ENCODE measurements around the gene PCSK6.

Gene PCSK6

GRCh38 chr15:101351736-101352135 is 137.8 kb downstream of the PCSK6 start:
- DNase-seq, result no peak

GRCh38 chr15:101349047-101349951 is 140.2 kb downstream of the PCSK6 start:
- no peak for DNase-seq

GRCh38 chr15:101348643-101349042 is 140.9 kb downstream of the PCSK6 start:
- no peak for DNase-seq

DNA sequence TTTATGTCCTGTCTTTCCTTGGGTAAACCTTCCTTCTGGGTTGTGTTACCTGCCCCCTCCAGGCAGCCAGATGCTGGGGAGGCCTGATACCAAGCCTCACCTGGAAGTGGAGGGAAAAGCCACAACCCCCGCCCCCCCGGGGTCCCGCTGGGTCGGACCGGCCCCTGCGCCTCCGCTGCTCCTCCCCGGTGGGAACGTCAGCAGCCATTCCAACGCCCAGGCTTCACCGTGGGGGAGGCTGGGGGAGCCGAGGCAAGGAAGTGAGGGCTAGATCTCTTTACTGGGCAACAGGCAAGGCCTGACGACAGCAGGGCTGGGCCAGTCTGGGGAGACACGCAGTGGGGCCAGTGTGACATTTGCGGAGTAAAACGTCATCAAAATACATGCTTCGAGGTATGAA is 141.5 kb downstream of the PCSK6 start:
- DNase-seq, result no peak

- DNase-seq, result no peak
Measured at GRCh38 chr15:101347454-101347853, 142.1 kb downstream of the PCSK6 start.

DNA sequence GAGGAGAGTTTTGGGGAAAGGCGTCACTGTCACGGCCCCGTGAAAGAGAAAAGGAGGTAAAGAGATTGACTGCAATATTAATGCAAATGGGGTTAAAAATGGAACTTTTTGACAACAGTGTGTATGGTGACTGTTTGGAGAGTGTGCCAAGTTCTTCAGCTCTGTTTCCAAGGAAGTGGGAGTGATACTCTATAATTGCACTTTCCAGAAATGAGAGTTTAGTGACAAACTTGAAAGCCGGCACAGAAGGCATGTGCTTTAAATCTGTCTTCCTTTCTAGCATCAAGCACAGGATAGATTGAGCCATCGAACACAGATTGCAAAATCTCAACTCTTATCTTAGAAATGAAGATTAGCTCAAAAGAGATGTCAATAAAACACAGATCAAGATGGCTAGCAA is 142.6 kb downstream of the PCSK6 start:
- DNase-seq, result no peak

DNA sequence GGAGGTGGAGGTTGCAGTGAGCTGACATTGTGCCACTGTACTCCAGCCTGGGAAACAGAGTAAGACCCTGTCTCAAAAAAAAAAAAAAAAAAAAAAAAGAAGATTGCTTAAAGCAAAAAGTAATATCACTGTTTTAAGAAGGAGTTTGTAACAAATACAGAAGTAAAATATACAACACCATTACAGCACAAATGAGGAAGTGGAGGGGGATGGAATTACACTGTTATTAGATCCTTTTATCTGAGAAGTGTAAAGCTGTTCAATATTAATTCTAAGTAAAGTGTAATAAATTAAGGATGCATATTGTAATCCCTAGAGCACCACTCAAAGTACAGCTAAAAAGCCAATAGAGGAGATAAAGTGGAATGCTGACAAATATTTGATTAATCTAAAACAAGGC is 147.5 kb downstream of the PCSK6 start:
- DNase-seq, result no peak

DNA sequence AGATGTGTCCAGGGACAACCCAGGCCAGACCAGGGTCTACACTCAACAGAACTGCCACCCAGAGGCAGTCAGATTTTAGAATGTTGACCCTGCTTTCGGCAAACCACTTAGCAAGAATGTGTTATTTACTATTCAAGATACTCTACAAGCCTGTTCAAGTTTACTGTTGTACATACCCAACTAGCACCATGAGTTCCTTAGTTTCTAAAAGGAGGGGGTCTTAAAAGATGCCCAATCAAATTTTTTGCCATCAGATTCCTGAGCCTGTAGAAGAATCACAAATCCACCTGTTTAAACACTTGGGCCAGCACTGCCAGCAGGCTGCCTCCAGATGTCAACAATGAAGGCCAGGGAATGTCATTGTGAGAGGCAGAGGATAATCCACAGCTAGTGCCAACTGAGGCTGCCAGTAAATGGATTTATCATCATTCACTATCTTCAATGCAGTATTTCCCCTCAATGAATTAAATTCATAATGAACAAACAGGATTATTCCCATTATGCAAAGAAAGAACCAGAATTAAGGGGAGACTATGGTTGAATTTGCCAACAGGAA is 150.9 kb downstream of the PCSK6 start:
- no peak for DNase-seq

DNA sequence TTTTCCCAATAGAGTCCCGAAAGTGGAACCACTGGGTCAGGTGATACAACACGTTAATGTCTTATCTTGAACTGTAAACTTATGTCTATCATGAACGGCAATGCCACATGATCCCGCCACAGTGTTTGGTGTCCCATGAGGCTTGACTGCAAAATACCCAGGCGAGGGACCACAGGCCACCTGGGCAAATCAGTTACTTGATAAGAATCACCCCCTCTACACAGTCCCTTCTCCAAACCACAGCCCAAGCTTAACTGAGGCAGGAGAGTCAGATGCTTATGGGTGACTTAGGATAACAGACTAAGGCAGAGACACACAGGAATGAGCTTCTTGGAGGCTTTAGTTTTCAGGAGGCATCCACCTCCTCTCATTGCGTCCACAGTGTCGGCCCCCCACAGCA is 151.5 kb downstream of the PCSK6 start:
- no peak for DNase-seq

GRCh38 chr15:101333907-101334789 is 155.4 kb downstream of the PCSK6 start:
- DNase-seq, result peak; percentile 23

GRCh38 chr15:101332061-101332467 is 157.4 kb downstream of the PCSK6 start:
- DNase-seq, result no peak

GRCh38 chr15:101329867-101330380 is 159.6 kb downstream of the PCSK6 start:
- DNase-seq, result no peak

- no peak for DNase-seq
Measured at GRCh38 chr15:101329309-101329863, 160.1 kb downstream of the PCSK6 start.

GRCh38 chr15:101328001-101328400 is 161.5 kb downstream of the PCSK6 start:
- DNase-seq, result no peak

DNA sequence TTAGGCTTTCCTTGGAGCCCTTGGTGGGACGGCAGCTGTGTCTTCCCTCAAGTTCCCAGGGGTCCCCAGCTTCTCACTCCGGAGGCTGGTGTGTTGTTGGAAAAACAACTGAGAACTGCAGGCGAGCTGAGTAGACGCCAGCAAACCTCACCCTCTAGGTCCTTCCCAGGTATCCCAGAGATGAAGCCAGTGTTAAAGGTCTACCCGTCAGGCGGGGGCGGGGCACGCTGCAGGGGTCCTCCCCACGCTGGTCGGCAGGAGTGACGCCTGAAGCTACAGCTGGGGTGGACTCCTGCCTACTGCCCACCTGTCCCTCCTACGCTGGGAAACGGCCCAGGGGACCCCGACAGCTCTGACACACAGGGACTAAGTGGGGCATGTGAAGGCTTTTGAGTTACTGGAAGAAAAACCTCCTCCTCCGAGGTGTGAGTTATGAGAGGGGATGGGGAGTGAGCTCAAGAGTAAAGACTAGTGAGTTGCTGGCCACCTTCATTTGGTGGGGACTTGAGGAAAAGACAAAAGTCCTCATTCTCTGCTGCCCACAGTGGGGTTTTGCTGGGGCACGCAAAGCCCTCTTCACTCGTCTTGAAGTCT is 162.3 kb downstream of the PCSK6 start:
- no peak for DNase-seq

- no peak for DNase-seq
Measured at GRCh38 chr15:101326462-101327146, 162.9 kb downstream of the PCSK6 start.

DNA sequence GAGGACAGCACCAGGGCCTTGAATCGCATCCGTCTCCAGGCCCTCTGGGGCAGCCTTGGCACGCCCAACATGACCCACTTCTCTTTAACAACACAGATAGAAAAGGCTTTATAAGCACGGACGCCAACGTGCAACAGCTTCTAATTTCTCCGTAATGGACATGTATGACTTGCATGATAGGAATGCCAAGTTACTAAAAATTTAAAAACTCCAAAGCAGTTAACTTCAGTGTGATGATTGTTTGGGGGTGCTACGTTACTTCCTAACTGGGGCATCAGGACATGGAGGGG is 163.5 kb downstream of the PCSK6 start:
- DNase-seq, result no peak

DNA sequence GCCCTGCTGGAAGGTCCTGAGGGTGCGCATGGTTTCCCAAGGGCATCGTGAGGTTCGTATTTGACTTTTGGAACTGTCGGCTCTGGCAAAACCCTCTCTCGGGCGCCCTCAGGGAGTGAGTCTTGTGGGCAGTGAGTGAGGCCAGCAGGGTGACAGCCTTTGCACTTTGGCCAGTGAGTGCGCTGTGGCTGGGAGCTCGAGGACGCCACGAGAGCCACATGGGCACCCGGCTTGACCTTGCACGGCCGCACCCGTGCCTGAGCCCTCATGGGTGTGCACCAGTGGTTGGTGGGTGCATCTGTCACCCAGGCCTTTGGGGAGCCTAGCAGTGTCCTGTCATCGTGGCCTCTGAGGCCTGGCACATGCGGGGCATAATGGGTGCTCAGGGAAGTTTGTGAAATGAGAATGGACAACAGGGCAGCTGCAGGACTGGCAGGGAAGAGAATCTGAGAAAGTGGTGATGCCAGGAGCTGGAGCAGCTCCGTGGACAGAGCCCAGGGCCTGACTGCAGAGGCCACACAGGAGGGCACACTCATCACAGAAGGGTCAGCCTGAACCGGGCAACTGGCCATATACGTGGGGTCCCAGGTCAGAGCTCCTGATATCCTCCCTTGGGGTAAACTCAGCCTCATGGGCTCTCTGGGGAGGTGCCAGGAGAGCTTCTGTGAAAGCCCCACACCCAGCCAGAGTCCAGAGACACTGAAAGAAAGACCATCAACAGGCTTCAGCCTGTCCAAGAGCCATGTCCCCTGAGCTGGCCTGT is 164.1 kb downstream of the PCSK6 start:
- no peak for DNase-seq

GRCh38 chr15:101324524-101325177 is 164.9 kb downstream of the PCSK6 start:
- no peak for DNase-seq

- DNase-seq, result no peak
Measured at GRCh38 chr15:101323793-101324523, 165.5 kb downstream of the PCSK6 start.

Data from effector CD8-positive, alpha-beta T cell (primary cell).